ENCODE measurements around the gene ABCA1.
A peak's percentile ranks its signal among the peaks of the same experiment; 100 is the strongest.
"Not testable (repeated sequence)": the region's sequence is repeated elsewhere in the genome, so short reads cannot be mapped to it uniquely, and the experiment has no call there.

Gene ABCA1

DNA sequence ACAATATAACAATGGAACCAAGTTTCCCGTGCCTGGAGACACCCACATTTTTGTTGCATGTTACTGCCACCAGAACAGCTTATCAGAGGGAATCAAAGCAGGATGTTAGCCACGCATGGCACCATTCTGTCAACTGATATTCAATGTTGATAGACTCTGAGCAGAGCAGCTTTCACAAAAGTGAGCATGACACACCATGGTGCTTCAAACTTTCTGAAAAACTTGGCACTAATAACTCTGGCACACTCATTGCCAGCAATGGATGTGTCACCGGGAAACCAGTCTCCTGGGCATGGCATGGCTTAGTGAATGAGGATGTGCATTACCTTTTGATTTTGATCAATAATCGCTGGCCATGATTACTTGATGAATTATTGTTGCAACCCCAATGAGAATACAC, 144.4 kb downstream of the ABCA1 start:
- no peak for DNase-seq

DNA sequence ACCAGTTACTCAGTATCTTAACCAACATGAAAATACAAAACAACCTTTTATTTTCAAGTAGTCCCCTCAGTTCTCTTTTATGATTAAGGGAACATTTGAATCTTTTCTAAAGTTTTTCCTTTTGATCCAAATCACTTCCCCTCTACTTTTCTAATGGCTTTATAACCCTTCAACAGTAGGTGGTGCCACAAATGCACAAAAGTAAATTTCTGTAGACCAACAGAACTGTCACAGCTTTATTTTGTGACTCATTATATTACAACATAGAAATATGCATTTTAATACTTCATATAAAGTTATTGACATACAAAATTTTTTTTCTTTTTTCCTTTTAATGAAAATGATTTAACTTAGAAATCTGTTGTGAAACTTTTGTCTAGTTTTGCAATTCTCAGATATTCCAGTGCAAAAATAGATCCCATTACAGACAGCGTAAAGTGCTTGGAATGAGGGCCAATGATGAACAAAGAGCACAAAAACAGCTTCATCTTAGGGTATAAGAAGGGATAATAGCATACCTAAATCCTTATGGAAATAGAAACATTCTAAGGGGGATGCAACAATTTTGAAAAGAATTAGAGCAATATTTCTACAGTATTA, 147.1 kb downstream of the ABCA1 start:
- DNase-seq = no peak

DNA sequence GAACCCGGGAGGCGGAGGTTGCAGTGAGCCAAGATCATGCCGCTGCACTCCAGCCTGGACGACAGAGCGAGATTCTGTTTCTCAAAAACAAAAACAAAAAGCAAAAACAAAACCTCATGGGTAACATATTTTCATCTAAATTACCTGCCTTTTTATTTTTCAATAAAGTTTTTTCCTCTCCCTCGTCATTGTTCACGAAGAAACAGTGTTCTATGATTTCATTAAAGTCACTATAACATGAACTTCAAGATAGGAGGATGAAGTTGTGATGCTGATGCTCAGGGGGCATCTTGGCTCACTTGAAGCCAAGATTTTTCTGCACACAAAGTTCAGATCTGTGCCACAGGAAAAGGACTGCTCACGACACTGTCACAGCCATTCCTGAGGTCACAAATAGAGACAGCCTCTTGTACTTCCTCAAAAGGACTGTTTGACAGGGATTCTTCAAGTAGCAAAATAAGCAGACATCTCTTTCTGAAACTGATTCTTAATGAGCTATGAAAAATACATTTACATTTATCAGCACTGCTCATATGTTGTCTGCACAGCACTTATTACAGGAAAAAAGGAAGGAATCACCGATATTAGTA, 147.9 kb downstream of the ABCA1 start:
- no peak for DNase-seq

DNA sequence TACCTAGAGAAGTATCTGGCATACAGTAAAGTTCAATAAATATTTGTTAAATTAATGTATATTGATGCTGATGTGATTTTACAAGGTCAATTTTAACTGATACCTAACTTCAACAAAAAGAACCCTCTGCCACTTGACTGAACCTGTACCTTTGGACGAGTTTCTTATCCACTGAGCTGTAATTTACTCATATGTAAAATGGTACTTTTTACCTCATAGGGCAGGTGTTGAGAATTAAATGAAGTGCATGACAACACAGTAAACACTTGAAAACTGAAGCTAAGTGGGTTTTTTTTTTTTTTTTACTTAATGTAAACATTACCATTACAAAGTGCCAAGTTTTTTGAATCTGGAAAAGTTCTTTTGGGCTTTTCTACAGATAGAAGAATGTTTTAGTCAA, 148.6 kb downstream of the ABCA1 start:
- DNase-seq = no peak

DNA sequence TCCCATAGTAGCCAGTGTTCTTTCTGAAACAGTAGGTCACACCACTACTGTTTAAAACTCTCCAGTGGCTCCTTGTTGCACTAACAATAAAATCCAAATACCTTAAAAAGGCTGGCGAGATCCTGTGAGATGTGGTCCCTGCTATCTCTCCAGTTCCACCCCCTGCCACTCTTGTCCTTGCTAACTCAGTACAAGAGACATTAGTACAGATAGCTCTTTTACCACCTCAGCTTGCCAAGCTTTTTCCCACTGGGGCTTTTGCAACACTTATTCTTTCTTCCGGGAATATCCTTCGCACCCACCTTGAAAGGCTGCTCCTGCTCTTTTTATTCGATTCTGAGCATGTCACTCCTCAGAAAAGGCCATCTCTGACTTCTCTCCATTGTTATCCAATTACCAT, 149.2 kb downstream of the ABCA1 start:
- no peak for DNase-seq

DNA sequence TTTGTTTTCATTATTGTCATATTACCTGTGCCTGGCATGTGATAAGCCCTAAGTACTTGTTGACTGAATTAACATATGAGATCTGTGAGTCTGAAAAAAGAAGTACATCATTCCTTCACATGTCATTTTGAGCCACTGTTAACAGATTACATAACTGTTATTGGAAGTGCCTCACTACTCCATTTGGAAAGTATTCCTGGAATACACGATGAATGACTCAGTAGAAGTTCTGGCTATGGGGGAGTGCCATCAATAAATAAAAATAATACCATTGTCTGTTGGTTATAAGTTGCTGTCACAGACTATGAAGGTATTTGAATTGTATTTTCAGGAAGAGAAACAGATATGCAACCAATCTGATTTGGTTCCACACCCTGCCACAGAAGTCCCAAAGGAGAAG, 151.2 kb downstream of the ABCA1 start:
- DNase-seq = no peak

DNA sequence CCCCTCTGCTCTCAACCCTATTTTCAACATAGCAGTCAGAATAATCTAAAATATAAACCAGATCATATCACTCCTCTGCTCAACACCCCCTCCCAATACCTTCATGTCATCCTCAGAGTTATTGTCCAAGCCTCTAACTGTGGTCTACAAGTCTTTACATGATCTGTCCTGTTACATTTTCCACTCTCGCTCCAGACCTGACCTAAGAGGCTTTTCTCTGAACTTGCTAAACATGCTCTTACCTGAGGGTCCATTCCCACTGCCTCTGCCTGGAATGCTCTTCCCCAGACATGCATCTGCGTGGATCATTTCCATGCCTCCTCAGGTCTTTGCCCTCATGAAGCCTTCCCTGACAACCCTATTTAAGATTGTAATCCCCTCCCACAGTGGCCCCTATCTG, 152.0 kb downstream of the ABCA1 start:
- no peak for DNase-seq

DNA sequence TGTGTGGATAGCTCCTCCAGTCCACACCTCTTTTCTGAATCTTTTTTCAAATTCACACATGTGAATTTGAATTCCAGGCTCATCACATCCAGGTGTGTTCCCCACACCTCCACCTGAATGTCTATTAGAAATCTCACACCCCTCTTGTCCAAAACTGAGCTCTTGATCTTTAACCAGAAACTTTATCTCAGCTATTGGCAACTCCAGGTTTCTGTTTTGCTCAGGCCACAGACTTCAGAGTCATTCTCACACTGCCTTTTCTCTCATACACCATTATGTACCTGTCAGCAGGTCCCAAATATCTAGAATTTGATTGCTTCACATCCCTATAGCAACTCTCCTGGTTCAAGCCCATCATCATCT, 152.4 kb downstream of the ABCA1 start:
- DNase-seq = no peak

DNA sequence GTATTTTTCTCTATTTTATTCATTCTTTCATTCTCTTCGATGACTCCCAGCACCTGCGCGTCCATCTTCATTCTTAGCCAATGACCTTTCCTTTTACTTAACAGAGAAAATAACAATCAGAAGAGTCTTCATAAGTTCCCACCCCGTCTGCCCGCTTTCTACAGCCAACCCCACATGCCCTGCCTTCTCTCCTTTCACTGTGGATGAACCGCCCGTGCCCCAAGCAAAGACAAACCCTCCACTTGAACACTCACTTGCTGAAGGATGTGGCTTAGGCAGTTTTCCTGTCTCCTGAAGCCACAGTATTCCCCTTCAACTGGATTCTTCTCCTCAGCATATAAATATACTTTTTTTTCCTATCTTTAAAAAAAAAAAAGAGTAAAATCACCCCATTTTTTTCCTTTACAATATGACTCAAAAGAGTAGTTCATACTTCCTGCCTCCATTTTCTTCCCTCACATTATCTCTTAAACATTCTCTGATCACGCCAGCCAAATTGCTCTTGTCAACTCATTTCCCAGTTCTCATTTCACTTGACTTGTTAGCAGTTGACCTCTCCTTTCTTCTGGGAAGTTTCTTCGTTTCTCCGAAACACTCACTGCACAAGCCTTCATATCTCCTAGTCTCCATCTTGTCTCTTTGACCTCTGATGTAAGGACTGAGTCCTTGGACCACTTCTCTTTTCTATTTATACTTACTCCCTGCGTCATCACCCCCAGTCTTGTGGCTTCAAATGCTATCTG, 153.0 kb downstream of the ABCA1 start:
- DNase-seq = no peak

DNA sequence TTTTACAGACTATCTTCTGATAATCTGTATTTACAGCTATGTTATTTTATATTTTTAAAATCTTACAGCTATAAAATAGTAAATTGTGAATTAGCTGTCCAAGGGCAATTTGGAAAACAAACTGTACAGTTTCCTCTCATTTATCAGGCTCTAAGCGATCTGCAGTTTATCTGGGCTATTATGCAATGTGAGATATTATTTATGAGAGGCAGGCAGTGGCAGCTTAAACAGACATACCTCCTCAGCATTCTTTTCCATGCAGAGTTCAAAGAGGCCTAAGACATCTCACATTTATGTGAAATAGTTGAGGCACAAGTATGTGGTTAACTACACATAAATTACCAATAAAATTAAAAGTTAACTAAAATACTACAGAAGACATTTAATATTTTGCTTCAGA, 153.8 kb downstream of the ABCA1 start:
- no peak for DNase-seq

DNA sequence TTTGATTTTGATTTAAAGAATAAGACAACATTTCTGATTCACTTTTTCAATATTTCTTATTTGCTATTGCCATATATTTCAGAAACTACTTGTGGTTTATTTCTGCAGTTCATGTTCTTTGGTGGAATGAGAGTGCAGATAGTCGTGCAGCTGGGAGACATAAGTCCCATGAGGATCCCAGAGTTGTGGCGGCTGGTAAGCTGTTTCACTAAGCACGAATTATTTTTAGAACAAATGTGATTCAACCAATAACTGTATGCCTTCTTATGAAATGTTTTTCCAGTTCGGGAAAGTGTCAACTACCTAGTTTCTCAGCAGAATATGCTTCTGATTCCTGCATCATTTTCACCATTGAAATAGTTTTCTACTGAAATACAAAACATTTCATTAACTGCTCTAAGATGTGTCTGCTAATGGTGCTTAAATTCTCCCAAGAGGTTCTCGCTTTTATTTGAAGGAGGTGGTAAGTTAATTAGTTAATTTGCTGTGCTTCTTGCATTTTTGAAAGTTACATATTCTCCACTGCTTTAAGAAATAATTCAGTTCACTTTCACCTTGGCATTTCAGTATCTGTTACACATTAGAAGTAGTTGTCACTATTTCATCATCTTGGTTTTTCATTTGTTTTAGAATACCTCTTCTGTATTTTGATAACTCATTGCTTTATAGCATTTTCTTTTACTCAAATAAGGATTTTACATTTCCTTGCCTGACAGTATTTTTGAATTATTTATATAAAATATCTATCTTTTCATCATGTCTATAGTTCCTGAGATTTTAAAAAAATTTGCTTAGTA, 155.0 kb downstream of the ABCA1 start:
- no peak for DNase-seq

DNA sequence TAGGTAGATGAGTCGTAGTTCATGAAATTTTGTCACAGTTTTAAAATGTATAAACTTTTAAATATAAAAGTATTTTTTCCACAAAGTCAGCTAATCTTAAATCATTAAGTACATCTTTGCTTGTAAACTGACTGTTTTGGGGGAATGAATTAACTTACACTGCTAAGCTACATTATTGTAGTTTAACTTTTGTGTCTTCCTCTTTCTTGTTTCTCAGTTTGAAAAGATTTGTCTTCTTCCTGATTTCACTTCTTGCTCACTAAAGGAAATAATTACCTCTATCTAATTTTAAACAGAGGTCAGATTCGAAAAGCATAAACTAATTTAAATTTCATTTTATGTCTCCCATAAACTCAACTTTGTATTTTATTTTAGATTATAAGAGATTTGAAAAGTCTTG, 158.3 kb downstream of the ABCA1 start:
- DNase-seq = no peak

DNA sequence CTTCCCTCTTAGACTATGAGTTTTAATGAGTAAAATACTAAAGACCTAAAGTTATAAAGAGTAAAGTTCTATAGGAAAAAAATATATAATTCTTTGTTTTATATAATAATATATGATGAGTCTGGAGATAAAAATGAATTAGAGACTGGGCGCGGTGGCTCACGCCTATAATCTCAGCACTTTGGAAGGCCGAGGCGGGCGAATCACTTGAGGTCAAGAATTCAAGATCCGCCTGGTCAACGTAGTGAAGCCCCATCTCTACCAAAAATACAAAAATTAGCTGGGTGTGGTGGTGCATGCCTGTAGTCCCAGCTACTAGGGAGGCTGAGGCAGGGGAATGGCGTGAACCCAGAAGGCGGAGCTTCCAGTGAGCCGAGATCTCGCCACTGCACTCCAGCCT, 158.9 kb downstream of the ABCA1 start:
- not testable (repeated sequence) for DNase-seq

DNA sequence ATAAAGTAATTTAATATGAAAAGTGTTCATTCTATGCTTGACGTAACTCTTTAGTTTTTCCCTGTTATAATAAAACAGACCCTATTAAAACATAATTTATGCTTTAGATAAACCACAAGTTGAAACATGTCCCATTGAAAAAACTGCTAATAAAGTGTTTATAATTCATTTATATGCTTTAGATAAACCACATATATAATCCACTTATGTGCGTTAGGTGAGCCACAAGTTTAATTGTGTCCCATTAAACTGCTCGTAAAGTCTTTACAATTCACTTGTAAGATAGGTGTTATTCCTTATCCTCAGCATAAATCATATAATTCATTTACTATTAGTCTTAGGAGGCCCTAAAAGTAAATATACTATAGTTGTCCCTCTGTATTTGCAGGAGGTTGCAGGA, 160.4 kb downstream of the ABCA1 start:
- no peak for DNase-seq

DNA sequence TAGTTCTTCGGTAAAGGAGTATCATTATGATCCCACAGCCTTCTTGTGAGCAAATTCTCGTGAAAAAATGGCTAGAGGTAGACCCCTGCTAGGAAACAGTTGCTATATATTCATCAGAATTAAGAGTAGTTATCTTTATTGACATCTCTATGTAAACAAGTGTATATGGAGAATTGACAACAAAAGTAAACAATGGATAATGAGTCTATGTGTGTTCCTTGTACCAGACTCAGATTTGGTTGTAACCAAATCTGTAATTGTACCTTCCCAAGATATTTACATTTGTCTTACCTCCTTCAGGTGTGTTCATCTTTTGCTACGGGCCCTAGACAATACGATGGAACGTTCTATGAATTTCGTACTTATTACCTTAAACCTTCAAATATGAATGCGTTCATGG, 161.9 kb downstream of the ABCA1 start:
- no peak for DNase-seq

DNA sequence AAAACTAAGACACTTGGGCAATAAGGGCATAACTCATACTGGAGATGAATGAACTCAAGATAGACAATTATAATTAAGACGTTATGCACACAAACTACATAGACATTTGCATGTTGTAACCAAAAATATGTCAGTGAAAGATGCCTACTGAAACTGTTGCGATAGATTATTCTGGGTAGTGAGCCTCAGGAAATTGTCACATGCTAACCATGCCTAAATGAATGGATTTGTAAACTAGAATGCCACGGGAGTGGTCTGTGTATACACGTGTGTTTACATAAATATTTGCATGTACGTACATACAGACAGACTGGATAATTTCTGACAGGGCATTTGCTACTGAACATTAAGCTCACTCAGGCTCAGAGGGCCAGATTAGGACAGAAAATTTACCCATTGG, 162.8 kb downstream of the ABCA1 start:
- no peak for DNase-seq

DNA sequence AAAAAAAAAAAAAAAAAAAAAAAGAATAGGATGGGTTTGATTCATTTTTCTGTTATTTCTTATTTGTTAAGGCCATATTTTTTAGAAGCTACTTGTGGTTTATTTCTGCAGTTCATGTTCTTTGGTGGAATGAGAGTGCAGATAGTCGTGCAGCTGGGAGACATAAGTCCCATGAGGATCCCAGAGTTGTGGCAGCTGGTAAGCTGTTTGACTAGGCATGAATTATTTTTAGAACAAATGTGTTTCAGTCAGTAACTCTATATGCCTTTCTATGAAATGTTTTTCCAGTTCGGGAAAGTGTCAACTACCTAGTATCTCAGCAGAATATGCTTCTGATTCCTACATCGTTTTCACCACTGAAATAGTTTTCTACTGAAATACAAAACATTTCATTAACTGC, 169.0 kb downstream of the ABCA1 start:
- no peak for DNase-seq

DNA sequence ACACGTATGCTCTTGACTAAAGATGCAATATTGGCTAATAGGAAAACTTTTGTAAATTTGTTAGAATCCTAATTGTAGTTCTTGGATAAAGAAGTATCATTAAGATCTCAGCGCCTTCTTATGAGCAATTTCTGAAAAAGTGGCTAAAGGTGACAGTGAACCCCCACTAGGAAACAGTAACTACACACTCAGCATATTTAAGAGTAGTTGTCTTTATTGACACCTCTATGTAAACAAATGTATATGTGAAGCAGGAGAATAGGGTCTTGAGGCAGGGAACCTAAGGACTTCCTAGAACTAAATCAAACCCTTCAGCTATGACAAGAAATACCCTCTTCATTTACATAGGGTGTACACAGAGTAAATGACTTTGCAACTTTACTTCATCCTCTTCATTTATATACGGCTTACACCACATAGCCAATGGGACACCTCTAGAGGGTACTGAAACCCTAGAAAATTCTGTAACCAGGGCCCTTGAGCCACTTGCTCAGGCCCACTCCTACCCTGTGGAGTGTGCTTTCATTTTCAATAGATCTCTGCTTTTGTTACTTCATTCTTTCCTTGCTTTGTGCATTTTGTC, 177.7 kb downstream of the ABCA1 start:
- no peak for DNase-seq

DNA sequence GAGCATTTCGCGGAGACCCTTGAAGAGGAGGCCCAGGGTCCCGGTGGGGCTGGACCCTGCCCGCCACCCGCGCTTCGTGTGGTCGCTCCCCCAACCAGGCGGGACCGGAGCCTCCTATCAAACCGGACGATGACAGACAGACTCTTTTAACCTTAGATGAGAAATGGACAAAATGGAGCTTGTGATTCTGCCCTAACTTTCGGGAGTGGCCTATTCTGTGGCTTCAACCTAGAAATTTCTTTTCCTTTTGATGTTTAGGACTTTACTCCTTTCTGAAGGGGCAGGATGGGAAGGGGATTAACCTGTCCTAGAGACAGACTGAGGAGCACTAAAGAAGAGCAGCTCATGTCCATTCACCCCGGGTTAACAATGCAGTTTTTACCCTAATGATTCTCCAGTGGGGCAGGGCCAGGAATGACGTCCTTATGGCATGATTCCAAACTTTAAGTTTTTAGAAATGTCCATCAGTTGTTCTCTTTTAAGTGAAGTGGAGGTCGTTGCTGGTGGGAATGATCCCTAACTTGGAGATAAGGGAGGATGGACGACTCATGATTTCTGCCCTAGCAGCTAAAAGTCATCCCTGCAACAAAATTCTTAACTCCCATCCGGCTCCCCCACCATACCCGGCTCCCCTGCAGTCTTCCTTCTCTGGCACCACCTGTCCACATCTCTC, 179.5 kb downstream of the ABCA1 start:
- peak; percentile 57 for DNase-seq

DNA sequence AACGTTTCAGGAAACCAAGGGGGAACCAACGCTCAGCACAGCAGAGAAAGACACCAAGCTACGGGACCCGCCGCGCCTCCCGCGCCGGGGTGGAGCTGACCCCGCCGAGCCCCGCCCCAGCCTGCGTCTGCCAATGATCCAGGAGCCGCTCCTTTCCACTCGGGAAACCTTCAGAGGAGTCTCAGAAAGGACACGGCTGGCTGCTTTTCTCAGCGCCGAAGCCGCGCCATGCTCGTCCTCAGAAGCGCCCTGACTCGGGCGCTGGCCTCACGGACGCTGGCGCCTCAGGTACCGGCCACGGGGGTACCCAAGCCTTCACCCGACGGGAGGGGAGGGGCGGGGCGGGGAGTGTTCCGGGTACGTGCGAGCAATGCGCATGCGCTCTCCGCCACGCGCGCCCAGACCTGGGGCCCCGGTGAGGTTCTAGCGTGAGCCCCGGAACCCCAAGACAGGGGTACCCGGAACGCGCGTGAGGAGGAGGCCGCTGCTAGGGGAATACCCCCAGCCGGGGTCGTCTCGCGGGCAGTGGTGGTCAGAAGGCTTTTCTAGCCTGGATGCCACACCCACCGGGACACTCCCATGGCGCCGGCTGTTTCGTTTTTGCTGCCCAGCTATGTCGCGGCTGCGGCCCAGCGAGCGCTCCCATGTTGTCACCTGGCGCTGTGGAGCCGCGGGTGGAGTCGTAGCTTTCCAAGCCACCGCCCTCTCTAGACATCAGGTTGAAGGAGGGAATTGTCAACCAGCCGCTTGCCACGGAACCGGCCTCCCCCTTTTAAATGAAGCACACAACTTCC, 180.2 kb downstream of the ABCA1 start, which contains the start of gene NIPSNAP3A:
NIPSNAP3A (plus strand) TSS at position 119 of the 794 bp plus-strand sequence; CDS start at position 229, 110 bp downstream.
- DNase-seq = peak; percentile 95

DNA sequence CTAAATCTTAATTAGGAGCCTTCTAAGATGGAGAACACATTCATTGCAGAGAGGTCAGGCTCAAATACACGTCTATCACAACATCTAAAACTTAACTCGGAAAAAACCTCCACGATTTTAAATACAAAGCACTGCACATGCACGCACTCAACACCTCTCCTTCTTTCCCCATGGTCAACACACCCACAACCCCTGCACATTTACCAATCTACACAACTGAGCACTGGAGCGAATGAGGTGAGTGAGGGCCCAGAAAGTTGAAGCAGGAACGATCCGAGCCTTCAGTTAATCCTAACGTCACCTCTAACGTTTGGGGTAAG, 180.8 kb downstream of the ABCA1 start:
- no peak for DNase-seq

DNA sequence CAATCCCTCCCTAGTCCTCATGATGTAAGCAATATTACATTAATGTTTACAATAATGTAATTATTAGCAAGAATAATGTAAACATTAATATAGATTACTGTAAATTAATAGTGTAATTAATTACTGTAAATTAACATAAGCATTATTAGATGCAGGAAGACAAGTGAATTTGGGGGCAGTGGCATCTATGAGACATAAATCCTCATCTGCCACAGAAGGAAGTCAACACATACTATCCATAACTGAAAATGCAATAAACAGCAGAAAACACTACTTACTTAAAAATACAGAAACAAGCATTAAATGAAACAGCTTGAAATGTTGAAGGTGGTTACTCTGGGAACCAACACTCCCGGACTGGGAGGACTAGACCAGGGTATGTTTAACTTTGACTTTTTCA, 181.2 kb downstream of the ABCA1 start:
- no peak for DNase-seq

Measured in right forelimb (tissue), 1 donor.